Neural progenitor cell (in vitro differentiated cells): ENCODE results near the gene VWA2.

ENCODE experiments used
- EZH2 ChIP-seq: fragments of 200-600 bp; sonication (generic); IDR thresholded peaks from 2 replicates; pipeline ENCODE4 v1.6.1; 2017; ENCODE audit warnings: antibody characterized with exemption, mild to moderate bottlenecking, moderate library complexity
- EZH2phosphoT487 ChIP-seq: fragments of 200-600 bp; sonication (generic); IDR thresholded peaks from 2 replicates; pipeline ENCODE4 v1.6.1; 2017; ENCODE audit warnings: antibody characterized with exemption
- TF ChIP-seq, protein P1 (sequence below): fragments of 200-600 bp; sonication (generic); IDR thresholded peaks from 2 replicates; pipeline ENCODE4 v1.5.1; 2017; ENCODE audit warnings: antibody characterized with exemption, mild to moderate bottlenecking

DNA sequence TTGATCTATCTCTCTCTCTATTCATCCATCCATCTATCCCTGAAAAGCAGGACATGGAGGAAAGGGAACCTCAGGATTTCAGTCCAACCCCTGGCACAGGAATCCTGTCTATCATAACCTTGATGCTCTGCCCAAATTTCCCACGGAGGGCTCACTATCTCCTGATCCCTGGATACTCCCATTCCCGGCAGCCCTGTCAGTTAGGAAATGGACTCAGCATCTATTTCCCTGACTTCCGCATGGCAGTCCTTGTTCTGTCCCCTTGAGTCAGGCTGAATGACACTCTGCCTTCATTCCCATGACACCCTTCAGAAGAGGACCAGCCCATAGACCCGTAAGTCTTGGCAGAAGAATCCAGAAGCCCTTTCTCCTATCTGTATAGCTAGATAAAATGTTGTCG, 77.7 kb downstream of the VWA2 start:
- TF ChIP-seq, protein P1, sequence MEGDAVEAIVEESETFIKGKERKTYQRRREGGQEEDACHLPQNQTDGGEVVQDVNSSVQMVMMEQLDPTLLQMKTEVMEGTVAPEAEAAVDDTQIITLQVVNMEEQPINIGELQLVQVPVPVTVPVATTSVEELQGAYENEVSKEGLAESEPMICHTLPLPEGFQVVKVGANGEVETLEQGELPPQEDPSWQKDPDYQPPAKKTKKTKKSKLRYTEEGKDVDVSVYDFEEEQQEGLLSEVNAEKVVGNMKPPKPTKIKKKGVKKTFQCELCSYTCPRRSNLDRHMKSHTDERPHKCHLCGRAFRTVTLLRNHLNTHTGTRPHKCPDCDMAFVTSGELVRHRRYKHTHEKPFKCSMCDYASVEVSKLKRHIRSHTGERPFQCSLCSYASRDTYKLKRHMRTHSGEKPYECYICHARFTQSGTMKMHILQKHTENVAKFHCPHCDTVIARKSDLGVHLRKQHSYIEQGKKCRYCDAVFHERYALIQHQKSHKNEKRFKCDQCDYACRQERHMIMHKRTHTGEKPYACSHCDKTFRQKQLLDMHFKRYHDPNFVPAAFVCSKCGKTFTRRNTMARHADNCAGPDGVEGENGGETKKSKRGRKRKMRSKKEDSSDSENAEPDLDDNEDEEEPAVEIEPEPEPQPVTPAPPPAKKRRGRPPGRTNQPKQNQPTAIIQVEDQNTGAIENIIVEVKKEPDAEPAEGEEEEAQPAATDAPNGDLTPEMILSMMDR, result no peak
- no peak for TF ChIP-seq EZH2
- TF ChIP-seq EZH2phosphoT487, result no peak
